DMS79 treated with DMSO at 0.1 percent for 48 hours (cell line): ENCODE measurements around the gene SOHLH1.
"Not testable (repeated sequence)": the region's sequence is repeated elsewhere in the genome, so short reads cannot be mapped to it uniquely, and the experiment has no call there.

Experiments used
- DNase-seq: peaks from one replicate; lab custom pipeline; 2025; lab: John Stamatoyannopoulos, UW

The SOHLH1 gene

GRCh38 chr9:135678236-135679017, 20.9 kb downstream of the SOHLH1 start:
- no peak for DNase-seq

GRCh38 chr9:135677641-135678168, 21.6 kb downstream of the SOHLH1 start:
- DNase-seq, result no peak

DNA sequence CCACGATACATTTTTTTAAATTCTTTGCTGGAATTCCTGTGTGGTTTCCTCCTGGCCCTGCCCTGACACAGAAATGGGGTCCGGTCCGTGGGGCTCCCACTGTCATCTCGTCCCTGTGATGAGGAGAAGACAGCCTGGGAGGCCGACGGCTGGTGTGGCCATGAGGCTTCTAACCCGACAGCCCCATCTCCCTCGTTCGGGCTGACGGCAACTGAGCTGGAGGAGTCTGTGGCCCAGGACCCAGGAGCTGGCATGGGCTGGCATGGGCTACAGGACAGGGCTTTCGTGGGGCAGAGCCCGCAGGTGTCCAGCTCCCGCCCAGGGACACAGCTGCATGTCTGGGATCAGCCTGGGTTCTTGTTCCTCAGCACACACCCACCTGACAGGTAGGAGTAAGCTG, 22.4 kb downstream of the SOHLH1 start:
- DNase-seq, result no peak

DNA sequence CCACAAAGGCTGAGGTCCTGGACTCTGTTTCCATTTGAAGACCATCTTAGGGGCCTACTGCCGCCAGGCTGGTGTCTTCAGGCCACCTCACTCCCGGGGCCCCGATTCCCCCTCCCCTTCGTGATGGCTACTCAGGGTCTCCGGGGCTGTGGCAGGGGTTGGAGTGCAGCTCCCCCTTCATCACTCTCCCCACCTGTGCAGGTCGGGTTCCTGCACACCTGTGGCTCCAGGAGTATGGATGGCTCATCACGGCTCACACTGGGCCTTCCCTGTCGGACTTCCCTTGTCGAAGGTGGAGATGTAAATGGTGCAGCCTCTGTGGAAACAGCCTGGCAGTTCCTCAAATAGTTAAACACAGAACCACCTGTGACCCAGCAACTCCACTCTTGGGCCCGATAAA, 24.3 kb downstream of the SOHLH1 start:
- DNase-seq, result no peak

GRCh38 chr9:135673941-135674340, 25.3 kb downstream of the SOHLH1 start:
- no peak for DNase-seq

DNA sequence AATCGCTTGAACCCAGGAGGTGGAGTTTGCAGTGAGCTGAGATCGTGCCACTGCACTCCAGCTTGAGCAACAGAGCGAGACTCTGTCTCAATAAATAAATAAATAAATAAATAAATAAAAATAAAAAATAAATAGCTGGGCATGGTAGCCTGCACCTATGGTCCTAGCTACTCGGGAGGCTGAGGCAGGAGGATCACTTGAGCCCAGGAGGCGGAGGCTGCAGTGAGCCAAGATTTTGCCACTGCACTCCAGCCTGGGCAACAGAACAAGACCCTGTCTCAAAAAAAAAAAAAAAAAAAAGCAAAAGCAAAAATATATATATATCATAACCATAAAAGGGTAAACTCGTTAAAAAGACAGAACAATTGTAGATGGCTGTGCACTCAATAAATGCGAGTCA, 26.5 kb downstream of the SOHLH1 start:
- not testable (repeated sequence) for DNase-seq

GRCh38 chr9:135671591-135672041, 27.7 kb downstream of the SOHLH1 start:
- DNase-seq, result no peak

GRCh38 chr9:135670721-135671590, 28.3 kb downstream of the SOHLH1 start:
- no peak for DNase-seq

GRCh38 chr9:135669616-135670285, 29.5 kb downstream of the SOHLH1 start:
- DNase-seq, result no peak

GRCh38 chr9:135669018-135669417, 30.3 kb downstream of the SOHLH1 start:
- not testable (repeated sequence) for DNase-seq

- DNase-seq, result no peak
Measured at GRCh38 chr9:135667463-135668001, 31.7 kb downstream of the SOHLH1 start.

- no peak for DNase-seq
Measured at GRCh38 chr9:135666534-135667462, 32.5 kb downstream of the SOHLH1 start.

- DNase-seq, result no peak
Measured at GRCh38 chr9:135665795-135666189, 33.5 kb downstream of the SOHLH1 start.

DNA sequence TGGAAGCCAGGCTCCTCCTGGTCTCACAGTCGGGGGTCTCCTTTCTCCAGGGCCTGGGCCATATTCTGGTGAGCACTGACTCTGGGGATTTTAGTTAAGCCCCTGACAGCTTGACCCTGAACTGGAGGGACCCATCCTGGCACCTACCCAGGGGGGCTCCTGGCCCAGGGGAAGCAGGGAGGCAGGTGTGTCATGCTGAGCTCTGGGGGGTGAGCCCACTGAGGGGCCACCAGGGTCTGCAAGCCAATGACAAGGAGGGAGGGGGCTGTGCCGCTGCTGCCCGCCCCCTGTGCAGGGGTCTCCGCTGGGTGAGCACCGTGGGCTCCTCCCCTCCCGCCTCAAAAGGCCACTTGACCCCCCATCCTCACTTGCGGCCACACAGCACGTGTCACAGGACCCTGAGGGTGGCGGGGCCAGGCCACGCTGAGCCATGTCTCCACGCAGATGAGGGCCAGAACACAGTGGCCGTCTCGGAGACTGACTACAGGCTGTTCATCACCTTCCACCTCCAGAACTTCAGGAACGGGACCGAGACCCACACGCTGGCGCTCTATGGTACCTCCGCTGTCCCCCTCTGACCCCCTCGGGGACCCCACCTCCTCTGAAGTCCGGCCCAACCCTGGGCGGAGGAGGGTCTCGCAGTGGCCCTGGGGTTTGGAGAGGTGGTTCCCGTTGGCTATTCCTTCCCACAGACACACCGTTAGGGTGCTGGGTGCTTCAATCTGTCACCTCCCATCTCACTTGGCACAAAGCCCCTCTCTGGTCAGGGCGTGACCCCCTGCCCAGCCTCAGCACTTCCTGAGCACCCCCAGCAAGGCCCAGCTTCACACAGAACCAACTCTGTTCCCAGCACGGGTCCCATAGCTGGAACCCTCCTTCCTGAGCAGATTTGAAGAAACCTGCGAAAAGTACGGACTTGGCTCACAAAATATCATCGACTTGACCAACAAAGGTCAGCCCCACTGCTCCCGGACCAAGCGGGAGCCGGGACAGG, 34.2 kb downstream of the SOHLH1 start:
- DNase-seq, result no peak

- DNase-seq, result no peak
Measured at GRCh38 chr9:135664266-135664665, 35.0 kb downstream of the SOHLH1 start.

DNA sequence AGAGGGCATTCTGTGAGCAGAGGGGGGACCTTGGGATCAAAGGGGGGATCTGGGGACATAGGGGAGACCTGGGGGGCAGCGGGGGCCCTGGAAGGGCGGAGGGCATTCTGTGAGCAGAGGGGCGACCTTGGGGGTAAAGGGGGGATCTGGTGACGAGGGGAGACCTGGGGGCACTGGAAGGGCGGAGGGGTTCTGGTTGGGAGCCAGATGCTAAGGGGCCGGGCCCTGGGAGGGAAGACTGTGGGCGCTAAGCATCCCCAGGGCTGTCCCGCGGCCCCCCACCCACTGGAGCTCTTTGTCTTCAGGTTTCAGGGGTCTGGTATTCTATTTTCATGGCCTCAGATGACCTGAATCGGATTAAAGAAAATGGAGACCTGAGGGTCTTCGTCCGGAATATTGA, 35.4 kb downstream of the SOHLH1 start:
- no peak for DNase-seq

- DNase-seq, result no peak
Measured at GRCh38 chr9:135663451-135663770, 35.9 kb downstream of the SOHLH1 start.

GRCh38 chr9:135662758-135663450, 36.4 kb downstream of the SOHLH1 start, which contains the start of gene LCN9:
TSS of gene LCN9 (plus strand) at chr9:135663309. CDS start at chr9:135663322, 13 bp downstream.
- no peak for DNase-seq
